Measurements from ENCODE around the gene RAB7A.

GRCh38 chr3:128702391-128702790, 23.6 kb upstream of the RAB7A start:
- TF ChIP-seq CTCF (IDR thresholded peaks at IDR 0.05) (no peak), POLR2A (IDR thresholded peaks at IDR 0.05) (no peak)
